Measurements from ENCODE around the gene FAM111A.

FAM111A gene

GRCh38 chr11:59144096-59144495 is 1.4 kb downstream of the FAM111A start:
- DNase-seq: no peak

GRCh38 chr11:59144579-59145345 is 2.1 kb downstream of the FAM111A start:
- DNase-seq: peak; percentile 62

DNA sequence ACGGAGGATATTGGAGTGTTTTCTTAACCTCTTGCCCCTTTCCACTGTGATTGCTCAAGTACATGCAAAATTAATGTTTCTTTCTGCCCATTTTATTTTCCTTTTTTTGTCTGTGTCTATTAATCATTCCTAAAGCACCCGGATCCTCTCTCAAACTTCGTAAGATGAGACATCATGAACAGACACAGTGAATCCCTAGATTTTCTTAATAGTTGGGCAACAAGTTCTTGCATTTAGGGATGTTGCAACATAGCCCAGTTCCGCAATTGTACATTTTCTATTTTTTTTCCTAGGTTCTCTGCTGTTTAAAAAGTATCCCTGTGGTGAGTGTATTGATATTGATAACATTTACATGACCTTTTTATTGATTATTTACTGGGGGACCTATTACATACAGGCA is 2.9 kb downstream of the FAM111A start:
- no peak for DNase-seq

DNA sequence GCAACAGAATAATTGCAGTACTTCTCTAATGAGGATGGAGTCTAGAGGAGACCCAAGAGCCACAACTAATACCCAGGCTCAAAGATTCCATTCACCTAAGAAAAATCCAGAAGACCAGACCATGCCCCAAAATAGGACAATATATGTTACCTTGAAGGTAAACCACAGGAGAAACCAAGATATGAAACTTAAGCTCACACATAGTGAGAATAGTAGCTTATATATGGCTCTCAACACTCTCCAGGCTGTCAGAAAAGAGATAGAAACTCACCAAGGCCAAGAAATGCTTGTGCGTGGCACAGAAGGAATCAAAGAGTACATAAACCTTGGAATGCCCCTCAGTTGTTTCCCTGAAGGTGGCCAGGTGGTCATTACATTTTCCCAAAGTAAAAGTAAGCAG is 9.1 kb downstream of the FAM111A start:
- DNase-seq: no peak

- DNase-seq: no peak
Observed at GRCh38 chr11:59152312-59152951, 9.8 kb downstream of the FAM111A start.

DNA sequence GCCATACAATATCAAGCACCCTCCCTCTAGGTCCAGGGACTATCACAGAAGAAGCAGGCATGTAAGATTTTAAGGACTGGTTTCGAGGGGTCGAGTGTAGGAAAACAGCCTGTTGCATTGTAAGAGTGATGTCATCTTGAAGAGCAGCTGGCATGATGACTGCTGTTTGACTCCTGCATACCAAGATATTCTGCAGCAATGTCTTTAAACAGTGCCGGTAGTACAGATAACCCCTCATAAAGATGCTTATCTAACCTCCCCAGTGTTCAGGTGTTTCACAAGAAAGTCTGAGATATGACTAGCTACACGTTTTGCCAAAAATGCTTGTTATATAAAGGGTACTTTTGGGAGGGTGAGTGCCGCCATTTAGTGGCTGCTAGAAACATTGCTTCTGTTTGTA is 12.0 kb downstream of the FAM111A start:
- no peak for DNase-seq

- DNase-seq: no peak
Observed at GRCh38 chr11:59157433-59157832, 14.8 kb downstream of the FAM111A start.

GRCh38 chr11:59158206-59159068 is 15.8 kb downstream of the FAM111A start:
- DNase-seq: peak; percentile 24

DNA sequence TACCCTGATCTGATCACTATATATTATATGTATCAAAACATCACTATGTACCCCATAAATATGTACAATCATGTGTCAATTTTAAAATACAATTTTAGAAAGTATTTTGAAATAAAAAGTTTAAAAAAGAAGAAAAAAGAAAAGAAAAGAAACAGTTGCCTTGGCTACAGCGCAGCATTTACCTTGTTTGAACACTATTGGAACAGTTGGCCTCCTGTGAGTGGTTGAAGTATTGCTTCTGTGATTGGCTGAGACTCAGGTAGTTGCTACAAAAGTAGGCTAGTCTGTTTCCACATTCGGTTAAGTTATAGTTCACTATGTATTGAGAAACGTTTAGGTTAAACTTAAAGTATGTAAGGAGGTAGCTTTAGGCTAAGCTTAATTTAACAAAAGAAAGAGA is 21.4 kb downstream of the FAM111A start:
- no peak for DNase-seq

DNA sequence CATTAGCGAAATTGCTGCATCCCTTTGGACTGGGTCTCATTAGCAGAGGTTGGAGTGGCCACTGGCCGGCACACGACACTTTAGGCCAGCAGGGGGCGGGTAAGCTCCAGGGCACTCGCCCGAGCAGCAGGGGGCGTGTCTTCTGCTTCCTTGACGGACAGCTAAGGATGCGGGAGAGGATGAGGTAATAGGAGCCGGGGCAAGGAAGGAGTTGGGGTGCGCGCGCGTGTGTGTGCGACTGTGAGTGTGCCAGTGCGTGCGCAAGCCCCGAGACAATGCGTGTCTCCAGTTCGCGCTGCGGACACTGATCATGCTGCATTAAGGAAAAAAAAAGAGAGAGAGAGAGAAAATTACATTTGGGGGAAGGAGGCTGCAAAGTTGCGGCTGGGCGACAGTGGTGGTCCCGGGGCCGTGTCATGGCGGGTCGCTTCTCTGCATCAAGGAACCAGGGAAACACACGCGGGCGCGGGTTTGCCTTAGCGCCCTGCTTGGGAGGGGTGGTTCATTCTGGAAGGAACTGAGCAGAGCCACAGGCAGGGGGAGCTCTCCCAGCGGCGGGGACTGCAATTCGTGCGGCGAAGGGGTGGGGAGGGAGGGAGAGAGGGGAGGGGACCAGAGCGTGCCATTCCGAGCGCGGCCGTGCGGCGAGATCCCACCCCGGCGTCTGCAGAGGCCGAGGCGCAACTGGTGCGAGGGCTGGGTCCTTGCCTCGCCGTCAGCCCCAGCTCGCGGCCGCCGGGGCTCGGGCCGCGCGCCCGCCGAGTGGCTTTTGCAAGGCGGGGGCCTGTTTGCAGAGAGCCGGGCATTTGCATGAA is 29.1 kb downstream of the FAM111A start, which contains the start of gene DTX4:
DTX4 (plus strand) TSS at position 625 of the 815 bp plus-strand sequence. CDS start 464 bp downstream, outside the sequence.
- peak; percentile 73 for DNase-seq

GRCh38 chr11:59172345-59173079 is 29.9 kb downstream of the FAM111A start:
- no peak for DNase-seq

DNA sequence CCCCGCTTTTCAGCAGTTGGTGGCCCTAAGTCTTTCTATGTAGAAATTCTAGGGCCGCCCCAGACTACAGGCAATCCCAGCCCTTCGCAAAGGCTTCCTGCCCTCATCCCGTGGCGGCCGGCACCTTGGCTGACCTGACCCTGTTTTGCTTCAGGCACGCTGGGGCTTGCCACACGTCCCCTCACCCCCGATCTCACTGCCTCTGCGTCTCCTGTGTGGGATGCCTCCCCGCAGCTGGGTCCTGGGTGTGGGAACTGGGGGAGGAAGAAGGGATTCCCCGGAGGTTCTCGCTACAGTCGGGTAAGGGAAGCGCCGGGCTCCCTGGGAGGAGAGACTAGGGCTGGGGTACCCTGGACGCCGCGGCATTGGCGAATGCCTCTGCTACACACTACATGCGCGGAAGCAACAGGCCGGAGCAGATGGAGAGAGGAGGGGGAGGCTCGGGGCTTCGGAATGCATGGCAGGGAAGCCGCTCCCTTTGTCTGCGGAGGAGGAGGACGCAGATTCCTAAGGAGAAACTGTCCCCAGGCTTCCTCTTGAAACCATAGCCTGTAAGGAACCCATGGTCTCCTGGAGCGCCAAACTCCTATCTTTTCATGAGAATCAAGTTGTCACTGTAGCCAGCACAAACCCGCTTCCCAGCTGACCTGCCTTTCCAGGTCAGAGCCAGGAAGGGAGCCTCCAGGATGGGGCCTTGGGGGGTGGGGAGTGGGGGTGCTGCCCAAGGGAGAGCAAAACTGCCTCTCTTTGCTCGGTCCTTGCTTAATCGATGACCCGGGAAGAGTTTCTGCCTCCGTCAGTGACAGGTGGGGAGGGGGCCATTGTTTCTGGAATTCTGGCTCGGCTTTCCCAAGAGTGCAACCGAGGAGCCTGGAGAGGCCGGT is 30.7 kb downstream of the FAM111A start:
- peak; percentile 72 for DNase-seq

DNA sequence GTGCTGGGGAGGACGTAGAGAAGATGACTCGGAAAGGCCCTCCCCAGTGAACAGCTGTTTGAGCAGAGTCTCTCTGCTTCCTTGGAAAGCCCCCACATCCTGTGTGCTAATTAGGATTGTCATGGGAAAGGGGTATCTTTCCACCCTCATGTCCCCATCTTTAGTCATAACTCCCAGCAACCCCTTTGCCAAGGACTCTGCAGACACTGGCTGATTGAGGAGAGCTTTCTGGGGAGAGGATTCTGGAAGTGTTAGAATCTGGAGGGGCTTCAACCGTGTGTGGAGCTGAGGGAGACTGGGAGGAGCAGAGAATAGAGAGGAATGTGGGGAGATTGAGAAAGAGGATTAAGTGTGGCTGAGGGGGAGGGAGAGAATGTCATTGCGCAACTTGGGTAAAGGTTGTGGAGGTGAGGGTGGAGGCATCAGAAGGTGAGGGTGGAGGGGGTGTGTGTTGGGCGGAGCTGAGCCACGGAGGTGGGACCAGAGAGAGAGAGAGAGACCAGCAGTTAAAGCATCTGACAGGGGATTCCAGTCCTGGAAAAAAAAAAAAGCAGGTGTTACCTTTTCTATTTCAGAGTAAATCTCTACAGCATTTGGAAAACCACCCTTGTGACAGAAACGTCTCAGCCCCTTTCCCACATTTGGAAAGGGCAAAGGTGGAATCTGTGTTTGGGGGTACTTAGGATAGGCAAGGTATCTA is 31.5 kb downstream of the FAM111A start:
- DNase-seq: no peak

GRCh38 chr11:59174664-59175033 is 32.0 kb downstream of the FAM111A start:
- peak; percentile 12 for DNase-seq

- peak; percentile 15 for DNase-seq
Observed at GRCh38 chr11:59175091-59175501, 32.4 kb downstream of the FAM111A start.

DNA sequence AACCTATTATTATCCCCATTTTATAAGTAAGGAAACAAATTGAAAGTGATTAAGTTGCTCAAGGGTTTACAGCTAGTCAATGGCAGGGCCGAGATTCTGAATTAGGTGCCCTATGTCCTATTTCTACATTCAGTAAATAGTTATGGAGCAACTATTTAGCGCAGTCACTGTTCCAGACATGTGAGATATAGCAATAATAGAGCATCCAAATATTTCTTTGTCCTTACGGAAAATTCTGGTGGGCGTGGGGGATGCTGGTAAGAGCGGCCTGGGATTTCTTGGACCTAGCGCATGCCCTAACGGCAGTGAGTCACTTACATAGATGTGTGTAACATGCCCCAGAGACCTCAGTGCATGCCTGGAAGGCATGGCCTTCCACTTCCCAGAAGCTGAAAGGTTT is 33.7 kb downstream of the FAM111A start:
- DNase-seq: no peak

DNA sequence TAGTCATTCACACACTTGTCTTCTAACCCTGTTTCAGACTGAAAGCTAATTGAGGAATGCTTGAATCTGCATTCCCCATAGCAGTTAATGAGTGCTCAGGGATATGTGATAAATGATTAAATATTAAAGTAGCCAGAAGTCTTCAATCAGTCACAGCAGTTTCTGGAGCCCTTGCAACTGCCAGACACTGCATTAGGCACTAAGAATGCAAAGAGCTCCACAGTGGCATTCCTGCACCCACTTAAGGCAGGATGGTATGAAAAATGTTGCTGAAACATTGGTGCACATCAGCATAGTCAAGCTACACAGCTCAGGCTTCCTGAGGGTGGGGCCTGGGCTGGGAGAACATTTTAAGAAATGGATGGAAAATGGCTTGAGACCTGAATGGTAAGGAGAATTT is 35.7 kb downstream of the FAM111A start:
- no peak for DNase-seq

GRCh38 chr11:59179121-59179520 is 36.5 kb downstream of the FAM111A start:
- no peak for DNase-seq

GRCh38 chr11:59180168-59180776 is 37.6 kb downstream of the FAM111A start:
- DNase-seq: no peak

- no peak for DNase-seq
Observed at GRCh38 chr11:59180907-59181306, 38.3 kb downstream of the FAM111A start.

Data from NCI-H526 treated with DMSO at 0.1 percent for 48 hours (cell line).